Activated CD4-positive, CD25-positive, alpha-beta regulatory T cell treated with anti-CD3 and anti-CD28 coated beads, Interleukin-2, amount 50 U/mL, for 72 hours (primary cell): ENCODE results near the gene CCN5.

Experiments
- DNase-seq: peaks from one replicate; pipeline ENCODE4 v3.0.0; 2021

Gene CCN5

GRCh38 chr20:44739942-44740341, 24.8 kb downstream of the CCN5 start:
- no peak for DNase-seq

GRCh38 chr20:44742304-44743079, 27.3 kb downstream of the CCN5 start:
- DNase-seq, result no peak

GRCh38 chr20:44743080-44743701, 28.0 kb downstream of the CCN5 start:
- no peak for DNase-seq

- no peak for DNase-seq
Observed at GRCh38 chr20:44743916-44744655, 28.9 kb downstream of the CCN5 start.

- no peak for DNase-seq
Observed at GRCh38 chr20:44745122-44745597, 30.0 kb downstream of the CCN5 start.

GRCh38 chr20:44745598-44746366, 30.6 kb downstream of the CCN5 start, which contains the start of gene KCNK15:
Gene KCNK15, plus strand, starts transcription at chr20:44745865. Its CDS starts 46 bp downstream, at chr20:44745911.
- peak; percentile 42 for DNase-seq

- no peak for DNase-seq
Observed at GRCh38 chr20:44746367-44747165, 31.4 kb downstream of the CCN5 start.

GRCh38 chr20:44747166-44748004, 32.2 kb downstream of the CCN5 start:
- DNase-seq, result peak; percentile 58

GRCh38 chr20:44748005-44748370, 32.8 kb downstream of the CCN5 start:
- DNase-seq, result no peak

- no peak for DNase-seq
Observed at GRCh38 chr20:44750081-44750805, 35.1 kb downstream of the CCN5 start.

- DNase-seq, result no peak
Observed at GRCh38 chr20:44752099-44752931, 37.1 kb downstream of the CCN5 start.

GRCh38 chr20:44754554-44754953, 39.4 kb downstream of the CCN5 start:
- DNase-seq, result no peak

GRCh38 chr20:44756011-44756688, 41.0 kb downstream of the CCN5 start:
- no peak for DNase-seq

- no peak for DNase-seq
Observed at GRCh38 chr20:44756956-44757355, 41.8 kb downstream of the CCN5 start.

- DNase-seq, result no peak
Observed at GRCh38 chr20:44758247-44759101, 43.3 kb downstream of the CCN5 start.

GRCh38 chr20:44759595-44759994, 44.4 kb downstream of the CCN5 start:
- no peak for DNase-seq

- DNase-seq, result no peak
Observed at GRCh38 chr20:44761423-44761822, 46.3 kb downstream of the CCN5 start.
